ENCODE measurements around the gene KCTD21.

The KCTD21 gene

DNA sequence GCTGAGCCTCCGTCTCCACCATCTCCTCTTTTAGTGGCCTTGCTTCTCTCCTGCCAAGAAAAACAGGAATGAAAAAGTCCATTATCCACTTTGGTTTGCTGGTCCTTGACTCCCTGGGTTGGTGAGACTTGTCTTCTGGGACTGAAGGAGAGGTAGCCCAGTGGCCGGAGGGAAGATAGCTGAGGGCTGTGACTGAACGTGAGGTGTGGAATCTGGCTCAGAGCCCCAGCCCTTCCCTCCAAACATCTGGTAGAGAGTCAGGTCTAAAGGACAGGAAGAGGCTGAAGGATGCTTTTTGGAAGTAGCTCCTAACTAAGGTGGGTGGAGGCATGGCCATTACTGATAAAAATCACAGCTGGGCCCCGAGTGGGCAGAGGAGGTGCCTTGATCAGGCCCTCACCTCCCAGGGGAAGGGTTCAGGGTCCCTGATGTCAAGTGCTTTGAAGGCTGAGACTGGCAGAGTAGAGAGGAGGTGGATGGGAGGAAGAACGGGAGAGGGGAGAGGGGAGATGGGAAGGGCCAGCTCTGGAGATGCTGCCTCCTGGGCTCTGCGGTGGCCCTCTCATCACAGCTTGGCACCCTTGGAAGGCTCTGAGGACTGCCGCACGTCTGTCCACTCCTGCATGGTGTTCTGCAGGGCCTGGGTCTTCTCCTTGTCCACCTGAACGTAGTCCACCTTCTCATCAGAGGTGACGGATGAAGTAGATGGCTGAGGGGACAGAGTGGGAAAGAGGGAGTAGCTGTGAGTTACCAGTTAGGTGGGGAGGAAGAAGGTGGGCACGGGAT lies 30.5 kb upstream of the KCTD21 start:
- H3F3A ChIP-seq (ENCODE audit: insufficient read depth, low read length) = no peaks in the 10 kb centered on the region
- no peaks in the 10 kb centered on the region for H4K20me1 ChIP-seq (ENCODE audit: insufficient read depth, low read length)
- H3K9me3 ChIP-seq (replicated peaks; ENCODE audit: insufficient read depth, low read length) = no peaks in the 10 kb centered on the region
- no peak overlapping the region for H3K27ac ChIP-seq (ENCODE audit: low read length)
- H3K4me3 ChIP-seq (ENCODE audit: low read length) = no peak overlapping the region
- H3K4me2 ChIP-seq (ENCODE audit: low read depth, low read length) = no peak overlapping the region
- no peaks in the 10 kb centered on the region for H3K36me3 ChIP-seq (replicated peaks; ENCODE audit: insufficient read depth, low read length)
- DNase-seq = no peak
- no peak overlapping the region for H2AFZ ChIP-seq (ENCODE audit: low read length)
- no peaks in the 10 kb centered on the region for H3K4me1 ChIP-seq (ENCODE audit: low read length)
- TF ChIP-seq, protein P1, sequence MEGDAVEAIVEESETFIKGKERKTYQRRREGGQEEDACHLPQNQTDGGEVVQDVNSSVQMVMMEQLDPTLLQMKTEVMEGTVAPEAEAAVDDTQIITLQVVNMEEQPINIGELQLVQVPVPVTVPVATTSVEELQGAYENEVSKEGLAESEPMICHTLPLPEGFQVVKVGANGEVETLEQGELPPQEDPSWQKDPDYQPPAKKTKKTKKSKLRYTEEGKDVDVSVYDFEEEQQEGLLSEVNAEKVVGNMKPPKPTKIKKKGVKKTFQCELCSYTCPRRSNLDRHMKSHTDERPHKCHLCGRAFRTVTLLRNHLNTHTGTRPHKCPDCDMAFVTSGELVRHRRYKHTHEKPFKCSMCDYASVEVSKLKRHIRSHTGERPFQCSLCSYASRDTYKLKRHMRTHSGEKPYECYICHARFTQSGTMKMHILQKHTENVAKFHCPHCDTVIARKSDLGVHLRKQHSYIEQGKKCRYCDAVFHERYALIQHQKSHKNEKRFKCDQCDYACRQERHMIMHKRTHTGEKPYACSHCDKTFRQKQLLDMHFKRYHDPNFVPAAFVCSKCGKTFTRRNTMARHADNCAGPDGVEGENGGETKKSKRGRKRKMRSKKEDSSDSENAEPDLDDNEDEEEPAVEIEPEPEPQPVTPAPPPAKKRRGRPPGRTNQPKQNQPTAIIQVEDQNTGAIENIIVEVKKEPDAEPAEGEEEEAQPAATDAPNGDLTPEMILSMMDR (IDR thresholded peaks at IDR 0.05; ENCODE audit: low read length) = no peak
- TF ChIP-seq EZH2 (optimal IDR thresholded peaks at IDR 0.05; ENCODE audit: low read depth, low read length) = no peak
- TF ChIP-seq EZH2phosphoT487 (IDR thresholded peaks at IDR 0.05; ENCODE audit: low read length) = no peak
- H3K27me3 ChIP-seq (replicated peaks; ENCODE audit: insufficient read depth, low read length) = no peaks in the 10 kb centered on the region
- H3K9ac ChIP-seq (ENCODE audit: low read length) = no peak overlapping the region
- no peaks in the 10 kb centered on the region for H3K9me2 ChIP-seq (replicated peaks; ENCODE audit: insufficient read depth, low read length)
- H3K79me2 ChIP-seq (ENCODE audit: low read length) = no peaks in the 10 kb centered on the region

DNA sequence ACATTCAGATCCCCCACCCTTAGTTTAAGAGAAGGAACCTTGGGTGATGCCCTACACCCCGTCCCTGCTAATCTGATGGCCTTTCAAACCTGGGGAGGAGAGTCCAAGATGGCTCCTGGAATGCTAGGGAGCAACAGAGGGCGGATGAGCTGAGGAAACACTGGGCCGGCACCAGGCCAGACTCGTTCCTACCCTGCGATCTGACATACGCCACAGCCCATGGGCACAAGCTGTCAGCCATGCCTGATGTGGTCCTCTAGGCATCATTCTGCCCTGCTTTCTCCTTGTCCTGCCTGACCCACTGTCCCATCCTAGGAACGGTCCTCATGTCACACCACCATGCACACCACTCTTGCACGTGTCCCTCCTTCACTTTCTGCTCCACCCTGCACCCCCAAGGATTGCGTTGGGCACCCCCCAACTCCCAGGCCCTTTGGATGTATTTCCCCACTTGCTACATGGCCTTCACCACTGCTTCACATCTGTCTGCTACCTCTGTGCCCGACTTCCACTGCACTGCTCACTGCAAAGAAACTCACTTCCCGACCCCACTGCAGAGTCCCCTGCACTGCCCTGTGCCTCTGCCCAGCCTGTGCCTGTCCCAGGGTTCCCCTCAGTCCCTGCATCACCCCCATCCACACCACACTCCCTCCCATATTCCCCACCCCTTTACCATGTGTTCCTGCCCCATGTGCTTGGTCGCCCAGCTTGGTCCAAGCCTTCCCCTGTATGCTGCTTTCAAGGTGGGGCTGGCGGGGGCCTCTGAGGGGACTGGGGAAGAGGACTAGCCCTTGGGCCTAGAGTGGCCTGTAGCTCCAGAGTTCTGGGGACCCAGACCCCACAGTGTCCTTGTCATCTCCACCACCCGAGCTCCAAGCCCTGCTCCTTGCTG lies 29.5 kb upstream of the KCTD21 start:
- no peaks in the 10 kb centered on the region for H3K4me1 ChIP-seq (ENCODE audit: low read length)
- H2AFZ ChIP-seq (ENCODE audit: low read length) = no peak overlapping the region
- H3K79me2 ChIP-seq (ENCODE audit: low read length) = no peaks in the 10 kb centered on the region
- no peaks in the 10 kb centered on the region for H3K9me3 ChIP-seq (replicated peaks; ENCODE audit: insufficient read depth, low read length)
- no peaks in the 10 kb centered on the region for H3K9me2 ChIP-seq (replicated peaks; ENCODE audit: insufficient read depth, low read length)
- no peaks in the 10 kb centered on the region for H3K27me3 ChIP-seq (replicated peaks; ENCODE audit: insufficient read depth, low read length)
- H3K4me2 ChIP-seq (ENCODE audit: low read depth, low read length) = no peak overlapping the region
- H3K9ac ChIP-seq (ENCODE audit: low read length) = no peak overlapping the region
- no peaks in the 10 kb centered on the region for H3F3A ChIP-seq (ENCODE audit: insufficient read depth, low read length)
- no peak overlapping the region for H3K4me3 ChIP-seq (ENCODE audit: low read length)
- no peak for DNase-seq
- H3K27ac ChIP-seq (ENCODE audit: low read length) = no peak overlapping the region
- no peaks in the 10 kb centered on the region for H3K36me3 ChIP-seq (replicated peaks; ENCODE audit: insufficient read depth, low read length)
- H4K20me1 ChIP-seq (ENCODE audit: insufficient read depth, low read length) = no peaks in the 10 kb centered on the region
- TF ChIP-seq, protein P1 (IDR thresholded peaks at IDR 0.05; ENCODE audit: low read length) = no peak

DNA sequence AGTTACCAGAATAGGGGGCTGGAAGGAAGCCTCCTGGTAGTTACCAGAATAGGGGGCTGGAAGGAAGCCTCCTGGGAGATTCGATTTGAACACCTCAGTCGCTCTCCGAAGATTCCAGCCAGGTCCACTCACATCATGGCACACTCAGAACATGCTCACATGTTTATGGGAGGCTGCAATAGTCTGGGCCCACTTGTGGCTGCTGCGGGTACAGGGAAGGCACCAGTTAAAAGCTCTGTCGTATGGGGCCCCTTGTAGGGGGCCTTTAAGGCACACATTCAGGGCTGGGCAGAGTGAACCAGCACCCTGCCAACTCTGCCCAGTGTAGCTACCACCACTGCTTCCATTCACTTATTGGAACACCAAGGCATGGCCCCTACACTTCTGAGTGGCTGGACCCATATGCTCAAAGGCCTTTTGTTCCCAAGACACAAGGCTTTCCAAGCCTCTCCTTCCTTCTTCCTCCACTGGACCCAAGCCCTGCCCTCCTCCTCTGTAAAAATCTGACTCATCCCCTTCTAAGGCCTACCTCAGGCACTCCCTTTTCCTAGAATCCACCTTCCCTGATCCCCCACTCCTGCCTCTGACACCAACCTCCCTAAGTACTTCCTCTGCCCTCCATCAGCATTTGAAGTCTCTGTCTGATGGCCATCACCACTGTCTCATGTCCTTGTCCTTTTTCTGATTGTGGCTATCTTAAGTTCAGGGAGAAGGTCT lies 28.3 kb upstream of the KCTD21 start:
- no peak for DNase-seq

More for the DNA sequence above, 28.3 kb upstream of the KCTD21 start:
- no peak overlapping the region for H3K4me3 ChIP-seq (ENCODE audit: low read length)
- H3K9me3 ChIP-seq (replicated peaks; ENCODE audit: insufficient read depth, low read length) = no peaks in the 10 kb centered on the region
- H3K27ac ChIP-seq (ENCODE audit: low read length) = no peak overlapping the region
- H3K79me2 ChIP-seq (ENCODE audit: low read length) = no peaks in the 10 kb centered on the region
- no peaks in the 10 kb centered on the region for H3K9me2 ChIP-seq (replicated peaks; ENCODE audit: insufficient read depth, low read length)
- H2AFZ ChIP-seq (ENCODE audit: low read length) = no peak overlapping the region
- H3K27me3 ChIP-seq (replicated peaks; ENCODE audit: insufficient read depth, low read length) = no peaks in the 10 kb centered on the region
- H4K20me1 ChIP-seq (ENCODE audit: insufficient read depth, low read length) = no peaks in the 10 kb centered on the region
- H3F3A ChIP-seq (ENCODE audit: insufficient read depth, low read length) = no peaks in the 10 kb centered on the region
- no peak overlapping the region for H3K4me2 ChIP-seq (ENCODE audit: low read depth, low read length)
- H3K4me1 ChIP-seq (ENCODE audit: low read length) = no peaks in the 10 kb centered on the region
- H3K36me3 ChIP-seq (replicated peaks; ENCODE audit: insufficient read depth, low read length) = no peaks in the 10 kb centered on the region
- no peak overlapping the region for H3K9ac ChIP-seq (ENCODE audit: low read length)
- TF ChIP-seq, protein P1 (IDR thresholded peaks at IDR 0.05; ENCODE audit: low read length) = no peak
- TF ChIP-seq EZH2 (optimal IDR thresholded peaks at IDR 0.05; ENCODE audit: low read depth, low read length) = no peak
- no peak for TF ChIP-seq EZH2phosphoT487 (IDR thresholded peaks at IDR 0.05; ENCODE audit: low read length)
